ENCODE measurements around the gene PTGFR.

- TF ChIP-seq RAD21 (IDR thresholded peaks at IDR 0.05; ENCODE audit: low read depth) (no peak), ZBTB7A (IDR thresholded peaks at IDR 0.05; ENCODE audit: low read depth) (no peak), TCF12 (IDR thresholded peaks at IDR 0.05; ENCODE audit: low read depth) (no peak)
These were observed 36.9 kb downstream of the PTGFR start for GRCh38 chr1:78527706-78528105.

Measured in Ishikawa (cell line).